HG03135 (cell line): ENCODE results near the gene TMEM174.
"Not testable (repeated sequence)": the region's sequence is repeated elsewhere in the genome, so short reads cannot be mapped to it uniquely, and the experiment has no call there.

ENCODE experiments used
- ATAC-seq: cut with Tn5 transposase; IDR thresholded peaks from one replicate; pipeline ENCODE4 v1.9.1; 2021; ENCODE audit warnings: mild to moderate bottlenecking, moderate library complexity; ENCODE audit not compliant: unreplicated experiment

TMEM174 gene

DNA sequence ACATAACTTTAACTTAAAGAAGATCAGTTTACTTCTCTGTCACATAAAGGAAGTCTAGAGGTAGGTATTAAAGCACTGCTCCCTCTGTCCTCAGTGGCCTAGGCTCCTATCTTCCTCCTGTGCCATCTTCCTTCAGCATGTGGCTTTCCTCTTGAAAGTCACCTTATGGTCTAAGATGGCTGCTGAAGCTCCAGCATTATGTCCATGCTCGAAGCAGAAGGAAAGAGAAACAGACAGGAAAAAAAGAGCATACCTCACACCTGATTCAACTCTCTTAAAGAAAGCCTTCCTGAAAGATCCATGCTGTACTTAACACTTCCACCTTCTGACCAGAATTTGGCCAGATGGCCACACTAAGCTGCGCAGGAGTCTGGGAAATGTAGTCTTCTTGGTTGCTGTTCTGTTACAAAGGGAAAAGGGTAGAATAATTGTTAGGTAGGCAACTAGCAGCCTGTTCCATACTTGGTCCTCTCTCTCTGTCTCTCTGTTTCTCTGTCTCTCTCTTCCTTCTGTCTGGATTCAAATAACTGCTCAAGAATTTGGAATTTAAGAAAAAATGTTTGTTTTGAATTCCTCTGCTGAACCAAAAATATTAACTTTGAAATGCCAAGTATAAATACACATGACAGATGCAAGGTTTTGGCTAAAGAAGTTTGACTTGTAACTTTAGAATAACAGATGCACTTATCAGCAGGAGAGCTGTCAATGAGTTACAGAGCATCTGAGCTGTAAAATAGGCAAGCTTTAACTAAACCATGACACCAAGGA, 16.0 kb downstream of the TMEM174 start:
- ATAC-seq: no peak

DNA sequence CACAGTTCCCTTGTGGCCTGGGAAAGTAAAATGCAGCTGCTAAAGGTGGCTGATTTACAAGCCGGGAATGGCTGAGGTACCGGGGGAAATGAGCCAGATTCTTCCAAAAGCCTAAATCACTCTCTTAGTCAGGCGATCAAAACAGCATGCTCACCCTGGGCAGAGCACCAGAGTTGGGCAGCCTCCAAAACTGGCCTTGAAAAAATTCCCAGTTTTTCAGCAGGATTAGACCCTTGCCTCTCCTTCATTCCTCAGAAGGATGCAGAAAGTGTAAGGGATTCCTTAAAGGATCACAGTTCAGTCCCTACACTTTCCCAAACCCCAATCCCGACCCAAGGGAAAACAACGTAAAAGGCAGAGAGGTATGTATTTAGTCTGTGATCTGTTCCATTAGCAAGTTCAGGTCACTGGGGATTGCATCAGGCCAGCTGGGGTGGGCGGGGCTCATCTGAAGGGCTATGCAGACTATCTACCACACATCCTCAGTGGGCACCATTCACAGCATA, 16.9 kb downstream of the TMEM174 start:
- no peak for ATAC-seq

DNA sequence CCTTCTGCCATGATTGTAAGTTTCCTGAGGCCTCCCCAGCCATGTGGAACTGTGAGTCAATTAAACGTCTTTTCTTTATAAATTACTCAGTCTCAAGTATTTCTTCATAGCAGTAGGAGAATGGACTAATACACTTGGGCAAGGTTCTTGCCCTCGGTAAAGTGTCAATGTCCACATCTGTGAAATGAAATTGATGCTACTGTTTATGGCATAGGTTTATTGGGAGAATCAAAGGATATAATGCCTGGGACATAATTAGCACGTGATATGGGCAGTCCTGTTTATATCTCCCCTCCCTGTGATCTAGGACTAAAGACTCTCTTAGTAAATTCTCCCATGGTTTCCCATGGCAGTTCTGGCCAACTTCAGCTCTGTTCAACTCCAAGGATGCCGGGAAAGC, 19.4 kb downstream of the TMEM174 start:
- no peak for ATAC-seq

DNA sequence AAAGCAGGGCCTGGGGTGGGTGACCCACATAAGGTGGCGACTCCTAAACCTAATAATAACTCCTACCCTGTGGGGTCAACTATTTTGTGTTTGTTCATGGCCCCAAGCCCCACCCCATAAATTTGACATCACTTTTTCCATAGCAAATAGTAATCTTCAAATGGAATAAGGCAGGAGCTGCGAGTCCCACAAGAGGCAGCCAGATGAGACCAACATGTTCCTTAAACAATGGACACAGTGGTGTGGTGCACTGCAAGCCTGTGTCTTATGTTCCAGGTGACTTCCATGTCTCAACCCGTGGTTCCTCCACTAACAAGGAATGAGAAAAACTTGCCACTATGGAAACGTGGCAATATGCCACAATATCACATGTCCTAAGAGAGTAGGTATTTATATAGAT, 20.6 kb downstream of the TMEM174 start:
- ATAC-seq: no peak

DNA sequence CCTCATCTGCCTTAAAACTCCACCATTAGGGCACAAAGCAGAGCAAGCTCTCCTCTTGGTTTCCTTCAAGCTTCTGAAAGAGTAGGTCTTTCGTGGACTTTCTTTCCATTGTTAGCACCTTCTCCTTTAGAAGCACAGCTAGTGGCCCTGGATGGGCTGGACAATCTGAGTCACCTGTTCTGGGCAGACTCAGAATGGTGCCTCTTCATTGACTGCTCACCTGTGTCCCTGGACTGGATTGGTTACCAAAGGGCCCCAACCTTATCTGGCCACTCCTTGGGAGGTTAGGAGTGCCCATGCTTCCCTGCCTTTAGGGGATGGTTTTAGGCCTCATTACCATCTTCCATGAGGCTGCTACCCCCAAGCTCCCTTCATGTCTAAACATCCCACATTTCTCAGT, 23.2 kb downstream of the TMEM174 start:
- ATAC-seq: no peak

DNA sequence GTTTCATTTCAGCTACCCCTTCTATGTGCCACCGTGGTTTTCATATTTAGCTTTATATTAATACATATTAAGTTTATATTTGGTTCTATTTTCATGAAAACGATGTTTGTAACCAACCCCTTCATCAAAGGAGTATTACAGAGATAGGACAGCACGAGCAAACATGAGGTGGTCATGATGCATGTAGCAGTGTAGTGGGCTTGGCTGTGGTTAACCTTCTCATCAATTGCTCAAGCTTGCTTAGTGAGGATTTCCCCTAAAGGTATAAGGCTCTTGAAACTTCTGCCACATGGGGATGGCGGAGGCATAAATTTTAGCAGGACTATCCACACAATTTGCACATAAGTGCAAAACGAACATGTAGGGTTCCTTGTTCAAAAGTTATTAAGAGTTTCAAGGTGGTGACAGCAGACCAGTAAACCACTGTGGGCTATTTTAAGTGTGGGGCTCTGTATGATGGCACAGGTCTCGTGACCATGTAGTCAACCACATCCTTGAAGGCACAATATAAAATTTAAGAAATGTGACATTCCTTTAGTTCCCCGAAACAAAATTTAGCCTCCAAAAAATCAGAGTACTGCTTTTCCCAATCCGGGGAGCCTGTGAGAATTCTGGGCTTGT, 24.8 kb downstream of the TMEM174 start:
- no peak for ATAC-seq

DNA sequence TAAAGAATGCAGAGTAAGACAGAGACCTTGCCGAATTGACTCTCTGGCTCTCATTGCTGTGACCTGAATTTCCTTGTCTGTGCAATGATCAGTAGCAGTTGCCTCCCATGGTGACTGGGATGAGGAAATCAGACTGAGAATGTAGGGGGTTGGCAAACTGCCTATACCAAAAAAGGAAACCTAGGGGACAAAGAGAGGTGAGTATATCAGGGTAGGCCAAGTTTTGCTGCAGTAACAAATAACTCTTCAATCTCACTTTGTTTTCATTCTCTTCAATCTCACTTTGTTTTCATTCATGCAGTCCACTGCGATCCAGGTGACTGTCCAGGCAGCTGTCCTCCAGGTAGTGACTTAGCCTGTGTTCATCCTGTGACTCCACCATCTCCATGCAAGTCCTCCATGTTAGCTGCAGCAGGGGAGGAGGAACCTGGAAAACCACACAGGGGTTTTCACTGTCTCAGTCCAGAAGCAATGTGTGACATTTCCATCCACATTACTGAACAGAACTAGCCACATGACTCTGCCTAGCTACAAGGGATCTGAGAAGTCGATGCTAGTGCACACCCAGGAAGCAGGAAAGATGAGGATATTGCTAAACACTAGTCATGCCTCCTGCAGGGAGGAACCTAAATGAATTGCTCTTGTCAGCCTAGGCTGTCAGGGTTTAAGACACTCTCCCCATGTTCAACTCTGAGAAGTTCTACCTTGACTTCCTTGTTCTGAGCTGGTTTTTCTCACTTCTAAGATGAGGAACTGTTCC, 26.0 kb downstream of the TMEM174 start:
- ATAC-seq: no peak

DNA sequence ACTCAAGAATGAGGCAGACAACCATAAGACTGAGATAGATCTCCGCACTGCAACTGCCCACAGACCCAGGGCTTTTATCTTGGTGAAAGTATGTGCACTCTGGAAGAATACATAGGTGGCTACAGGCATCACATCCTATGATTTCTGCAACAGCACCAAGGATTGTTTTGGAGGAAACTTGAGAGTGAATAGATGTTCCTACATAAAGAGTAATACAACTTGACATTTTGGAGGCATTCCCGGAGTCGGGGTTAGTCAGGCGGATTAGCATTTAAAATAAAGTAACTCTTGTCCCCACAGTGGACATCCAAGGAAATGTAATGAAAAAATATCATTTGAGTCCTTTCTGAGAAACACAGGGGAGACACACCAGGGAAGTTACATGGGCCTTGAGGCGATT, 26.7 kb downstream of the TMEM174 start:
- no peak for ATAC-seq

DNA sequence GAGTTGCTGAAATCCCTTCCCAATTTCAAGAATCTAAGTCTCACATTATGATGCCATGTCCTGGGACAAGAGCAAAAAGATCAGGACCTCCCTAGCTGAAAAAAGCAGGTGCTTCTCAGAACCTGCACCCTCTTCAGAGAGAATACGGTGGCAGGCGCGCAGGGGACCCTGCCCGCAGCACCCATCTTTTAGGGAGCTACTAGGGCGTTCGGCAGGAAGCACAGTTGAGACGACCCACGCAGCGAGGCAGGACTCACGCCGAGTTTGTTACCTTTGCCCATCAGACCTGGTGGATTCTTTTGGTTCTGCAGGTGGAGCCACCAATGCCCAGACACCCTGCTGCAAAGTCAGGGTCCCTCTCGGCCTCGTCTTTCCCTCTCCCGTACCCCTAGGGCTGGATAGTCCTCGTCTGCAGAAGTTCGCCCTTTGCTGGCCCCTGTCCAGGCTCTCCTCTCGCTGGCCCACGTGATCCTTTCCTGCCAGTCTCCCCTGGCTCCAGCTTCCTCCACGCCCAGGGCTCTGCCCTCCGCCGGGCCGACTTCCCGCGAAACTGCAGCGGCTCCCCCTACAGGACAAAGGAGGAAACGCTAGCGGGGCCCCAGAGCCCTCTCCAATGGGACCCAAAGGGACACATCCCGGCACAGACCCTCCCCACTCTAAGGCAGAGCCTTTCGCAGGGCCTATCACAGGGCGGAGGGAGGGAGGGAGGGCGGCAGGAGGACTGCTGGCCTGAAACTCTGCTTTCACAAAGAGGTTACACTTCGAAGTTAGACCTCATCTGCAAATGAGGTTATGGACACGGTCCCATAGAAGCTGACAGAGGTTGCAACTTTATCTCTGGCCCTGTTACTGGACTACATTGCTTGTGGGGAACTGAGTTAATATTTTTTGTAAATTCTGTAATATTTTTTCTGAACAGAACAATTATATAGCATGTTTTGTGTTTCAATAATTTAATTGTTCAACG, 28.8 kb downstream of the TMEM174 start:
- peak; percentile 71 for ATAC-seq

DNA sequence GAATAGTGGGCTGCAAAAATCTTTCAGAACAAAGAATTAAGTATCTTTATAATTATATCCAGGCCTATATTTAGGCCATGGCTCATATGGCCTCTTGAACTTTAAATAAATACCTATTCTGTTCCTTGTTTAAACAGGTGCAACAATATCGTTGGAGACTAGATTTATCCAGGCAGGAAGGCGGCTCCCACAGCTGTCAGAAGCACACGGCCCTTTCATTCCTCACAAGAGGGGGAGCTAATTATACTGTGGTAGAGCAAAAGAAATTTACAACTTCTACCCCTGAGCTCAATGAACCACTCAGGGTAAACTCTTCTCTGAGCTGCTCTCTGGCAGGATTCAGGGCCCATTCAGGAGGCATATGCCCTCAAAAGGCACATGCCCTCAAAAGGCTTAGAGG, 31.3 kb downstream of the TMEM174 start:
- no peak for ATAC-seq

DNA sequence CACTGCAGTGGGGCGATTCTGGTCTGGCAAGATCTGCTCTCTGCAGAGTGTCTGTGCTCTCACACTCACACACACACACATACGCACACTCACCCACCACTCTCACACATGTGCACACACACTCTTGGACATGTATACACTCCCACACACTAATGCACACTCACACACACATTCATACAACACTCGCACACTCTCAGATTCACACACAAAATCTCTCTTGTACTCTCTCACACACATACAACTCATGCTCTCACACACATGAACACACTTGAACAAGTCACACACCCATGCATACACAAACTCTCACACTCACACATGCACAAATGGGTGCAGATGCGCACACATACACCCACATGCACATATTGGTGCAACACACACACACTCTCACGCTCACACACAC, 31.7 kb downstream of the TMEM174 start:
- ATAC-seq: no peak

DNA sequence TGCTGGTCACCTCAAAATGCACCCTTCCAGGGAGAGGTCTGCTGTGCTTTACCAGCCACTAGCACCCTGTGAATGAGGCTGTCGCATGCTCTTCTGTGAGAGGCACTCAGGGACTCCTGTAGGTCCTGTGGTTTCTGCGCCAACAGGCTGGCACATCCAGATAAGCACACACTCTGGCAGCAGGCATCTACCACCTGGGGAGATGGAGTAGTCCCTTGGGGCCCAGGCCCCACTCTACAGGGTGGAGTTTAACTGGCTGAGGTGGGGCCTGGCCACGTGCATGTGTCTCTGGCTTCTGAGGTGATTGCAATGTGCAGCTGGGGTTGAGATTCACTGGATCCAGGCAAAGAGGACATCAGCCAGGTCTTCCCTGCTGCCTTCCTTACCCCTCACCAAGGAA, 32.3 kb downstream of the TMEM174 start:
- no peak for ATAC-seq

DNA sequence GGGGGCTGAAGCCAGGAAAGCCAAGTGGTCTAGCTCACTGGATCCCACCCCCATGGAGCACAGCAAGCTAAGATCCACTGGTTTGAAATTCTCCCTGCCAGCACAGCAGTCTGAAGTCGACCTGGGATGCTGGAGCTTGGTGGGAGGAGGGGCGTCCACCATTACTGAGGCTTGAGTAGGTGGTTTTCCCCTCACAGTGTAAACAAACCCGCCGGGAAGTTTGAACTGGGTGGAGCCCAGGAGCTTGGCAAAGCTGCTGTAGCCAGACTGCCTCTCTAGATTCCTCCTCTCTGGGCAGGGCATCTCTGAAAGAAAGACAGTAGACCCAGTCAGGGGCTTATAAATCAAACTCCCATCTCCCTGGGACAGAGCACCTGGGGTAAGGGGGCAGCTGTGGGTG, 34.2 kb downstream of the TMEM174 start:
- ATAC-seq: not testable (repeated sequence)

DNA sequence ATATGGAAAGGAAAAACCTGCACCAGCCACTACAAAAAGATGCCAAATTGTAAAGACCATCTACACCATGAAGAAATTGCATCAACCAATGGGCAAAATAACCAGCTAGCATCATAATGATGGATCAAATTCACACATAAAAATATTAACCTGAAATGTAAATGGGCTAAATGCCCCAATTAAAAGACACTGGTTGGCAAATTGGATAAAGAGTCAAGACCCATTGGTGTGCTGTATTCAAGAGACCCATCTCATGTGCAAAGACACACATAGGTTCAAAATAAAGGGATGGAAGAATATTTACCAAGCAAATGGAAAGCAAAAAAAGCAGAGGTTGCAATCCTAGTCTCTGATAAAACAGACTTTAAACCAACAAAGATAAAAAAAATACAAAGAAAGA, 36.1 kb downstream of the TMEM174 start:
- not testable (repeated sequence) for ATAC-seq

DNA sequence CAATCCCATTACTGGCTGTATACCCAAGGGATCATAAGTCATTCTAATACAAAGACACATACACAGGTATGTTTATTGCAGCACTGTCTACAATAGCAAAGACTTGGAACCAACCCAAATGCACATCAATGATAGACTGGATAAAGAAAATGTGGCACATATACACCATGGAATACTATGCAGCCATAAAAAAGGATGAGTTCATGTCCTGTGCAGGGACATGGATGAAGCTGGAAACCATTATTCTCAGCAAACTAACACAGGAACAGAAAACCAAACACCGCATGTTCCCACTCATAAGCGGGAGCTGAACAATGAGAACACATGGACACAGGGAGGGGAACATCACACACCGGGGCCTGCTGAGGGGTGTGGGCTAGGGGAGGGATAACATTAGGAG, 39.7 kb downstream of the TMEM174 start:
- not testable (repeated sequence) for ATAC-seq

DNA sequence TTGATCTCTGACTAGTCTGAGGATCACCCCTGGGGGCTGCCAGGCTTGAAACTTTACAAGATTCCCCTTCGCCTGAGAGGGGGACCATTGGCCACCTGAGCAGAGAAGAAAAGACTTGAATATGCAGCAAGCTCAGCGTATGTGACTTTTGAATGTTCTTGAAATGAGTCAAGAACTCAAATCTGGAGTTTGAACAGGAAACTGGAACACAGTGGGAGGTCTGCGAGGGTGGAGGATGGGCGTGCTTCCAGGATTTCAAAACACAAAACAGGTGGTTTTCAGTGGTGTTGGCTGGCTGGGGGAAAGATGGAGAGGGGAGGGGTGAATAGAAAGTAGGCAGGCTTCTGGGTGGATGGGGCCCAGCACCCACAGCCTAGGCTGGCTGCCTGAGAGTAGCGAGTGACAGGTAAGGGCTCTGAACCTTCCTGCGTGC, 40.6 kb downstream of the TMEM174 start:
- ATAC-seq: no peak

DNA sequence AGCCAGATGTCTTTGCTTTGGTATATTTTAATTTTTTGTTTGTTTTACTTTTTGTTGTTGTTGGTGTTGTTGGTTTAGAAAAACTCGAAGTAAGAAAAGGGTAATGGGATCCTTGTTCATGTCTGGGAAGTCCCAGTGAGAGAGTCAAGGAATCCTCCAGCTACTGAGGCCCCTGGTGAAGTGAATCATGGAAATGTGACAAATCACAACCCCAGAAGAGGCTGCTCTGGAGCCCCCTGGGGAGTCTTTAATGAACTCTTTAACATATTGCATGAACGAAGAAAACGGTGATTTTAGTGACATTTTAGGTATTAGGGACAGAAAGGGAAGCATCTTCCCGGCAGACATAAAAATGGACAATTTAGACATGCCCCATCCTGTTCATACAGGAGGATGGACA, 41.3 kb downstream of the TMEM174 start:
- no peak for ATAC-seq

DNA sequence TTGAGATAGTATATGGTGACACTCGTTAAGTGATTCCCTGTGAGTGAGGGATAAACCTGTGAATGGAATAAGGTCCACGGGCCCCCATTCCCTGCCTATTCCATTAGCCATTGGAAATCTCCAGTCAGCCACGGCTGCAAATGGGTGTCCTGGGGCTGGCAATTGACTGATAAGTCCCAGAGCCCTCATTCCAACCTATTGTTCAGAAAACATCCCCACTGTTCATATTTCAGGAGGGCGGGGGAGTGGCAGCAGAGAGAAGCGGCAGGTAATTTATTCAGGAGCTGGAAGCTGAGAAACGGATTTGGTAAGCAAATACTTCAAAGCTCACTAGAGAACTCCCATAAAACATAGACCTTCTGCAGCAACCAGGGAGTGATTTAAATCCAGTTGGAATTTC, 42.0 kb downstream of the TMEM174 start:
- ATAC-seq: no peak

DNA sequence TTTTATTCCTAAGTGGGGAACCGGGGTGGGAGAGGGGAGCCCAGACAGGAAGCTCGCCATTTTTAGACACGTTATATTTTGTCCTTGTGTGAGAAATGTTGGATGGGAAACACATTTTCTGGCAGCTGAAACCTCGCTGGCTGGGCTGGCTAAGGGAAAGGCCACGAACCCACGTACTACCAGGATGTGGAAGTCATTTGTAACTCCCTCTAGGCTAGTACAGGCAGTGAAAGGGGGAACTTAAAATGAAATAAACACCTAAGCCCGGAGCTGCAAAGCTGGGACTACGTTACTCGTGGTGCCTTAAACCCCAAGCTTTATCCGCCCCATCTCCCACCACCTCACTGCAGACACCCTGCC, 42.5 kb downstream of the TMEM174 start:
- no peak for ATAC-seq

DNA sequence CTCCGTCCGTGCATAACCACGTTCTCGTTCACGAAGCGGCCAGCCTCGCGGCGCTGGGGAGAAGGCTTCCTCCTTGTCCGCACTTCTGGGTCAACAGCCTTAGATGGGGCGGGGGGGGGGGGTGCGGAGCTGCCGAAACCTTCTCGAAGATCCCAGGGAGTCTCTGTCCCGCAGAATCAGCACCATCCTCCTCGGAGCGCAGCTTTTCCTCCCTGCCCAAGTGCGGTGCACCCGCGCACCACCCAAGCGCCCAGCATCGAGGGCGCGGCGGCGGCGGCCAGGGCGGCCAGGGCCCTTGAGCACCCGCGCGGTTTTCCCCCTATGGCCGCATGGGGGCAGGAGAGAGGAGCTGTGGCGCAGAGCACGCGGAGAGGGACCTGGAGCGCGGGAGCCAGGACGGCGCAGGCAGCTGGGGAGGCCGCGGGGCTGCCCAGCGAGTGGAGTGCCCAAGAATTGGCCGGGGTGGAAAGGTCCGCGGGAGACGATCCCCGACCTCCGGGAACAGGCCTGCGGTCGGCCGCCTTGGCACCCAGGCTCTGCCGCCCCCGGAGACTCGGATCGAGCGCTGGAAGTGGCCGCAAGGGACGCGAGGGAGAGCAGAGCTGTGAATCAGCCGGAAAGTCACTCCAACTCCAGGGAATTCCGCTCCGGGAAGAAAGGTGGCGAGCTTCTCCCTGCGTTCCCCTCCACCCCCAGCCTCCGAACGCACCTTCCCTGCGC, 43.1 kb downstream of the TMEM174 start:
- ATAC-seq: peak; percentile 79
